ENCODE measurements around the gene IQGAP2. TPM values are rescaled to one million over a fixed set of nuclear protein-coding genes. Genes with fewer than 3 reads are reported as not detected.
"Not testable (repeated sequence)": the region's sequence is repeated elsewhere in the genome, so short reads cannot be mapped to it uniquely, and the experiment has no call there.

IQGAP2 gene
- total RNA-seq, 1 experiment from 2014 or later = 0.17 TPM

DNA sequence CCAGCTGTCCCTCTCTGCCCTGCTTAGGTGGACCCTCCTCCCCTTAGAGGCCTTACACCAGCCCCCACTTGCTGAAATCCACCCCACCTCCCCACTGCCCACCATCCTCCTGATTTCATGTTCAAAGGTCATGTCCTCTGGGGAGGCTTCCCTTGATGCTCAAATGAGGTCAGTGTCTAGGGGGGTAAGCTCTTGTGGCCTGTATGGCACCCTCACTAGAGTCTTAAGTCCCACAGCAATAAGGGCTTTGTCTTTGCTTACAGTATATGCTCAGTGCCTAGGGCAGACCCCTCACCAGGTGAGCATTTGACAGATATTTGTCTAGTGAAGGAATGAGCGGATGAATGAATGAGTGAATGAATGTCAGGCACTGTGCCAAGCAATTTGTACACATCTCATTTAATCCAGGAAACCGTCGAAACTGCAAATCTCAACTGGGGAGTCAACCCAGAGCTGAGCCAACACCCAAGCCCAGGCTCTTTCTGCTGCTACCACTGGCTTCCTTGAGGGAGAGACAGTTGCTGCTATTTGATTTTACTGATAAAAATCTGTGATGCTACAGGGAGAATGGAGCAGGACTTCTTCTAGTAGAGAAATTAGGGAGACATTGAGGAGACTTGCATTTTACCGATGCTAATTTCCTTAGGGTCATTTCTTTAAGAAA, 101.9 kb downstream of the IQGAP2 start:
- DNase-seq (ENCODE audit: low read depth) = no peak

DNA sequence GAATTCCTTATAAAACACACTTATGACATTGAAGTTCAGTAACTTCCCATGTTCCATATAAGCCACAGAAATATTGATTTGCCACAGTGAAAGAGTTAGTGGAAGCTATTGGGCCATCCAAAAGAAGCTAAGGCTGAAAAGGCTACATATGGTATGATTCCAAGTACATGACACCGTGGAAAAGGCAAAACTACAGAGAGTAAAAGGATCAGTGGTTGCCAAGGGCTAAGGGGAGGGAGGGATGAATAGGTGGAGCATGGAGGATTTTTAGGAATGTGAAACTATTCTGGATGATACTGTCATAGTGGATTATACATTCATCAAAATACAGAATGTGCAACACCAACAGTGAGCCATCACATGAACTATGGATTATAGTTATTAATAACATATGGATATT, 110.4 kb downstream of the IQGAP2 start:
- no peak for DNase-seq (ENCODE audit: low read depth)

DNA sequence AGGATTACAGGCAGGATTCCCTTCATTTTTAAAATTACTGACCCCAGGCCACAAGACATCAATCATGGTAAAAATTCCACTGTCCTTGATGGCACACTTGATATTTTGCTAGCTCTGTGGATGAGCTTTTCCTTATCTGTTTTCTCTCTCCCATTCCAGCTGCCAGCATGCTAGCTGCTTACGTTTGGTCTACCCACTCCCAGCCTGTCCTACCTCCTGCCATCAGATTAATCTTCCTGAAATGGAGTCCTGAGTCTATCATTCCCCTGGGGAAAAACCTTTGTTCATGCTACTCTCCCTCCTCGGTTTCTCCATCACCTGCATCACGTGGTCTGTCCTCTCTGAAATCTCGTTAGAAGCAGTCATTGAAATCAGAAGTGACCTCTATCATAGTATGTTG, 111.2 kb downstream of the IQGAP2 start:
- DNase-seq (ENCODE audit: low read depth) = no peak

DNA sequence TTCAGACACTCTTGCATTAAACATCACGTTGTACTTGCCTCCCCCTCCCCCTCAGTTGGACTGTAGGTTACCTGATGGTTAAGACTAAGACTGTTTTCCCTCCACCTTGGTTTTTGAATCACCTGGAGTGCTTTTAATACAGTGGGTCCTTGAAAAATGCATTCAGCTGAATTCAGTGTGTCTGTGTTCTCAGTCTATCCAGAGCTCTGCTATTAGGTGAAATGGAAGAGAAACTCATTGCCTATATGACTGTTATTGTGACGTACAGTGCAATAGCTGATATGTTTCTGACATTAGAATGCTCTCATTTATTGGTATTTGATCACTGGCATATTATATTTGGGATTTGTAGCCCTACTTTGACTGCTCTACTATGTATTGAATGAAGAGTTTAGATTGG, 111.6 kb downstream of the IQGAP2 start:
- no peak for DNase-seq (ENCODE audit: low read depth)

DNA sequence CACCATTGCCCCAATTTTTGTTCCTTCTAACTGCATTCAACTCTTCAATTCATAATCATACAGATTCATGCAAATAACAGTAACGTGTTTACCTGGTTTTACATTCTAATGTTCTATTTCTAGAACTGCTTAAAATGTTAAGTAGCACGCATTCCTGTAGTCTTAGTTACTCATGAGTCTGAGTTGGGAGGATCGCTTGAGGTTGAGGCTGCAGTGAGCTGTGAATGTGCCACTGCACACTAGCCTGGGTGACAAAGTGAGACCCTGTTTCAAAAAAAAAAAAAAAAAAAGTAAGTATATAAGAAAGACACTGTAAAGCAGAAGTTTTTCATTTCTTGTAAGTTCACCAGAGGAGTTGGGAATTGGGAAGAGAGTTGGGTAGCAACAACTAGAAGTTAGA, 114.2 kb downstream of the IQGAP2 start:
- no peak for DNase-seq (ENCODE audit: low read depth)

DNA sequence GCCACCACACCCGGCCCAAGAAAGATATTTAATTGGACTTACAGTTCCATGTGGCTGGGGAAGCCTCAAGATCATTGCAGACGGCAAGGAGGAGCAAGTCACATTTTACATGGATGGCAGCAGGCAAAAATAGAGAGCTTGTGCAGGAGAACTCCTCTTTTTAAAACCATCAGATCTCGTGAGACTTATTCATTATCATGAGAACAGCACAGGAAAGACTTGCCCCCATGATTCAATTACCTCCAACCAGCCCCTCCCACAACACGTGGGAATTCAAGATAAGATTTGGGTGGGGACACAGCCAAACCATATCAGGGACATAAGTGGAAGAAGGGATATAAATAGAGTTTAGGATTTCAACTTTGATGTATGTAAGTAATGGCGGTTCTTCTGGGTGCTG, 115.2 kb downstream of the IQGAP2 start:
- not testable (repeated sequence) for DNase-seq (ENCODE audit: low read depth)

DNA sequence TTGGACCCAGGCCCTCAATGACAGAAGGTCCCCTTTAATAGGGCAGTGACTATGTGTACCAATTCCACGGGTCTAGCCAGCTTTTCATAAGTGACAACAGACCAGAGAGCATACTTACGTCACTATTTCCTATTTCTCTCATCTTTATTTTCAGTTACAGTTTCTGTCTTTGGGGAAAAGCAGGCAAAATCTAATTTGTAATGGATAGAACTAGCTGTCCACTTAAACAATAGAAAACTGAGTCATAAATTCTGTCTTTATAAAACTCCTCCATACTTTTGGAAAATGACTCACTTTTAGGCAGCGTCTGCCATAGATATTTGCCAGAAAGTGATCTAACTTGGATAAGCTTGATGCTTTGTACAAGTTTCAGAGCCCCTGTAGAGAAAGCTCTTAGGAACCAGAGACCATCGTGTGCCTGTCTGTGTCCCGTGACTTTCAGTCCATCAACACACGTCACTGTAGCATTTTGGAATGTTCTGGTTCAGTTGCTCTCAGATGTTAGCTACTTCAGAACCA, 118.2 kb downstream of the IQGAP2 start:
- peak; percentile 13 for DNase-seq (ENCODE audit: low read depth)

DNA sequence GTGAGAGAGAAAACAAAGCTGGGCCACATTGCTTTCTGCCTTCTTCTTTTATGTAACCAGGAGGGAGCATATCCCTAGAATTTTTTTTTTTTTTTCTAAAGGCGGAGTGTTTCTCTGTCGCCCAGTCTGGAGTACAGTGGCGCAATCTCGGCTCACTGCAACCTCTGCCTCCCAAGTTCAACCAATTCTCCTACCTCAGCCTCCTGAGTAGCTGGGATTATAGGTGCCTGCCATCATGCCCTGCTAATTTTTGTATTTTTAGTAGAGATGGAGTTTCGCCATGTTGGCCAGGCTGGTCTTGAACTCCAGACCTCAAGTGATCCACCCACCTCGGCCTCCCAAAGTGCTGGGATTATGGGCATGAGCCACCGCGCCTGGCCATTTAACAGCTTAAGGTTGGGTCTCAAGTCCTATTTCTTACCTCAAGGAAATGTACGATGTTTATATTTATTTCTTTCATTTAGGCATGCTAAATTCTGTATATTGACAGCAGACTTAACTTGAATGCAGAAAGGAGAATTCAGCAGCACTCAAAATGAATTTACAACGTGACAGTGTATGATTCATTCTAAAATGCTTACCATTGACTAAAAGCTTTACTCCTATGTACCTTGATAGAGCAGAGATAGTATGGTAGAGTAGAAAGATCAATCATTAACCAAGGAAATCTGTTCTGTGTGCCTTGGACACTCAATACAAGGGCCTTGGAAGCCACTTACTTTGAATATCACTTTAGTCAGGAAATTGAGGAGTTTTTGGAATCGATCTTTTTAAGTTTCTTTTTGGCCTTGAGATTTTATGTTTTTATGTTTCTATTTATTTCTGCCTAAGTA, 119.2 kb downstream of the IQGAP2 start:
- DNase-seq (ENCODE audit: low read depth) = no peak

DNA sequence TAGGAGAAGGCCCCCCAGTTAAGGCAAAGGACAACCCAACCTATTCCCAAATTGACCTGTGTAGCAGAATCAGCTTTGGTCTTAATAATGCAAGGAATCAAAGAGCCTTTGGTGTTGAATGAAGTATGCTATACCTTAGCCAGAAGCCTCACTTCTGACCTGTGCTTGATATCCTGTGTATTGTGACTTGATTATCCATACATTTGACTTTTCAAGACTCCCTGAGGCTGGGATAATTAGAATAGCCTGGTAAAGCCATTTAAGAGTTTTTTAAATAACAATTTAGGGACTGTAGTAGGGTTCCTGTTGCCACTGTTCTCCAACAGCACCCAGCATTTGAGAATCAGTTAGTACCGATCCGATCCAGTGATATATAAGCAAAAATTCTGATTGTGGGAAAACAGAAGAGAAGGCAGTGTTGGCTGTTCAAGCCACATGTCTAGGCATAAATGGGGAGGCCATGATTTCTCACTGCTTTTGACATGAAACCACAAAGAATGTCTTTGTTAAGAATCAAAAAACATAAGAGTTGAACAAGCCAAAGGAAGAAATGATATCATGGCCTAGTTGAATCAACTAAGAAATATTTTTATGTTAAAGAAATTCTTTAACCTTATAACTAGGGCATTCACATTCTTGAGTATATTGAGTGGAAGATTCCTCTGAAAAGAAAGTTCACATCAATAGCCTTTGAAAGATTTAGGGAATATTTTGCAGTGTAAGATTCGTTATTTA, 121.2 kb downstream of the IQGAP2 start:
- no peak for DNase-seq (ENCODE audit: low read depth)

DNA sequence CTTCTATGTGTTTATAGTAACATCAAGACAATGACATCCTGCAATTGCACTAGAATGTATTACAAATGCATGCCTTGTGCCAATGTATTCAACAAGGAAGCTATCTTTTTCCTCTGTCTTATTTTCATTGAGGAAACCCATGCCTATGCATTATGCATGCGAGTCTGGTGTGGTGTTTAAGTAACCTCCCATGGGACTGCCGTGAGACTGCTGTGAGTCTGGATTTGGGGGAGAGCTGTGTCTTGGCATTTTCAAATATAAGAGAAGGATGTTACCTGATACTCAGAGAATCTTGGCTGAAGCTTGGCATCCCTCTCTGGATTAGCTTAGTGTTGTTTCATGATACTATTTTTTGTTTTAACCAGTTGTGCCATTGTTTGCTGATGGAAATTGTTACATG, 121.8 kb downstream of the IQGAP2 start:
- DNase-seq (ENCODE audit: low read depth) = no peak

DNA sequence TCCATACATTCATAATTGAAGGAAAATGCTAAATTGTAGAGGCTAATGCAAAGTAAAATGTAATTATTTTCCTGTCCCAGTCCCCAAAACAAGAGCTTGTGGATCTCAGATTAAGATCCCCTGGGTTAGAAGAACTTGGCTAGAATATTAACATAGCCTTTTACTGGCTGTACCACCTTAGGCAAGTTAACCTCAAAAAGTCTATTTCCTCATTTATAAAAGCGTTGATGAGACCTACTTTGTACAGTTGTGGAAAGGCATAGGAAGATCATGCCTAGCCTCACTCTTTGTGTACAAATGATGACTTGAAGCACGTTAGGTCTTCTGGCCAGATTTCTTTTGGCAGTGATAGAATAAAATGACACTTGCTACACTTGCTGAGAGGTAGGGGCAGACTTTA, 122.9 kb downstream of the IQGAP2 start:
- DNase-seq (ENCODE audit: low read depth) = no peak

DNA sequence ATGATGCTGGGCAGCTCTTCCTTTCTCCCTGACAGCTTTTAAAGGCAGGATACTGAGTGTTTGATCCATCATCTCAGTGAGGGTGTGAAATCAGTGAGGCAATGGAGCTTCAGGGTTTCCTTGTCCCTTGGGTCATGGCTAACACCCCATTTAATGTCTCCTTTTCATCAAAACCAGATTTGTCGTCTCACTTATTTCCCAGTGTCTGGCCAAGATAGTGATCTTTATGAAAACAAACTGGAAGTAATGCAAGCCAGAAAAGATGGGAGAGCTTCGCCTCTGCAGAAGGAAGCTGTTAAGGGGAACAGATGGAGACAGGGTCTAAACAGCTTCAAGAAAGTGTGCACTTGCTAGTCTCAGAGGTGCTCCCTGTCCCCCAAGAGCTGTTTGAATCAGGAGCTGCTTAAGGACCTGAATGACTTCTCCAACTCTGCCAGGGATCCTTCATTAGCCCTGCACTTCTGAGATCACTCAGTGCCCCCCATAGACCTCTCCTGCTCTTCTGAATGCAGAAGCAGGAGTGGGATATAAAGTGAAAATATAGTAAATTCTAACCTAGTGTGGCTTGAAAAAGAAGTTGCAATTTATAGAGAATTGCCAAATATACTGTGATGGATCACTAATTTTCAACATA, 124.0 kb downstream of the IQGAP2 start:
- DNase-seq (ENCODE audit: low read depth) = no peak

DNA sequence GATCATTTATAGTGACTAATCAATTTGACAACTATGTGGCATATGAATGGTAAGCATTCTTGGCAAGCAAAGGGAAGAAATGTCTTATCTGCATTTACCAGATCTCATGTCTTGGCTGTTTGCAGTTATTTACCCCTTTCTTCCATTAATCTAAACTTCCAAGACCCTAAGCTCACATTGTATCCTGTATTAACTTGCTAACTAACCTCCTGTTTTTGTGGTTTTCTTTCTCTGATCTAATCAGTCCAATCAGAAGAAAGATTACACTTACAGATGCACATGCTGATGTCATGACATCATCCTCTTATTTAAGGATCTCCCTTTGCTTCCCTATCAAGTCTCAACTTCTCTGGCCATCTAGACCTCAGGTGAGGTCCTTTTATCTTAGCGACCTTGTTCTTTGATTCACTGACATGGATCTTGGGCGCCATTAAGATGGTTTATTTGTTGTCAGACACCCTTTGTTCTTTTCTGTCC, 124.6 kb downstream of the IQGAP2 start:
- DNase-seq (ENCODE audit: low read depth) = no peak

DNA sequence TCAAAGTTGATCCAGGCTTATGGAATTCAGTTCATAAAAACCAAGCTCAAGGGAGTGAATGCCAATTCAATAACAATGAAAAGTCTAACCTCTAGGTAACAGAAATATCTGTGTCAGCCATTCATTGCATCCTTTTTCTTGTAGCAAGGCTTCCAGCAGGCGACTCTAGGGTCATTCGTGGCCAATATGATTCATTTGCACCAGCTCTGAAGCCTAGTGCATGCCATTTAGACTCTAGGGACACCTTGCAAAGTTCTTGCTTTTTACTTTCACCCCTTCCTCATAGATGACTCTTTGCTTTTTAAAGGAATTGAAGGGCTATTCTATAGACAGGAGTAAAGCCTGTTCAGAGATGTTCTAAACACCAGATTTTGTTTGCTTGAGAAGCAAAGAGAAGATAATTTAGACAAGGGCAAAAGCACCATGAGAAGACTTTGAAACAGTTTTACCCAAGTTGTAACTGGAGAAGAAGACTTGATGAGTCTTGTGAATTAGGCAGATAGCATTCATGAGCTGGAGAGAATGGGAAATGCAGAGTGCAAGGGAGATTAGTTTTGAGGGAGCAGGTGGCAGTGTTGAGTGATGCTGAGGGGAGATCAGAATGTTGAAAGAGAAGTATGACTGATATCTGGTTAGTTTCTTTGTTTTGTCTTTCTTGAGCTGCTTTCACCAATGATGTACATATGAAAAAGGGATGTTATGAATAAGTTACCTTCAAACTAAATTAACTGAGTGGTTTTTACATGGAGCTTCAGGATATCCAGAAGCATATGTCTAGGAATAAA, 125.7 kb downstream of the IQGAP2 start:
- DNase-seq (ENCODE audit: low read depth) = no peak

DNA sequence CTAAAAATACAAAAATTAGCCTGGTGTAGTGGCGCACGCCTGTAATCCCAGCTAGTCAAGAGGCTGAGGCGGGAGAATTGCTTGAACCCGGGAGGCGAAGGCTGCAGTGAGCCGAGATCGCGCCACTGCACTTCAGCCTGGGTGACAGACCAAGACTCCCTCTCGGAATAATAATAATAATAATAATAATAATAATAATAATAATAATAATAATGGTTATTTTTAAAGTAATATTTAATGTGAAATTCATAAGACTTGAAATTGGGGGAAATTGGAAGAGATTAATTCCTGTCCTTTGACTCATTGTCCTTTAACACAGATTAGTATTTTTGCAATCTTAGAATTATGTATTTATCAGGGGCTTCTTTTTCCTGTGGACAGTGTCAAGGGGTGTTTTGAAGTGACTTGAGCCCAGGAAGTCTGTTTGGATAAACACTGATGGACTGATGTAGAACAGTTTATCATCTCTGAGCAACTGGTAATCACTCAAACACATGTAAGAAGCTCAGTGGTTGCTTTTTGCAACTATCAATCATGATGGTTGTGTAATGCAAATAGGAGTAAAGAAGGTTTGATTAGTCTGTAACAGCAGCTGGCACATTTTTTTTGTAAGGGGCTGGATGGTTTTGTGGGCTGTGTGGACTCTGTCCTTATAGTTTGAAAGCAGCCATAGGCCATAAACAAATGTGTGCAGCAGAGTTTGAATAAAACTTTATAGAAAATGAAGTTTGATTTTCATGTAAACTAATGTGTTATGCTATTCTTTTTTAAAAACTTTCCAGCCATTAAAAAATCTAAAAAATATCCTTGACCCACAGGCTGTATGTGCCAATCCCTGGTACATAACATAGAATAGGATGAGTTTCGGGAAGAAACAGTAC, 126.6 kb downstream of the IQGAP2 start:
- no peak for DNase-seq (ENCODE audit: low read depth)

DNA sequence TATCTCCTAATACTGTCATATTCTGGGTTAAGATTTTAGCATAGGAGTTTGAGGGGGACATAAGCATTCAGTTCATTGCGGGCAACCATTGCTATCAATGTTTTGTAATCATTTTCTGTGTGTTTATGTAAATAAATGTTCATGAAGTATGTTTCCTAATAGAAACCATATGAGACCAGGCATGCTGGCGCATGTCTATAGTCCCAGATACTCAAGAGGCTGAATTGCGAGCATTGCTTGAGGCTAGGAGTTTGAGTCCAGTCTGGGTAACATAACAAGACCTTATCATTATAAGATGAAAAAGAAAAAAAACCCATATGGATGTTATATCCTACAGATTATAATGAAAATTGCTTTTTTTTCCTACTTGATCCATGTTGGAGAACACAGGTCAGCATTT, 129.0 kb downstream of the IQGAP2 start:
- no peak for DNase-seq (ENCODE audit: low read depth)

DNA sequence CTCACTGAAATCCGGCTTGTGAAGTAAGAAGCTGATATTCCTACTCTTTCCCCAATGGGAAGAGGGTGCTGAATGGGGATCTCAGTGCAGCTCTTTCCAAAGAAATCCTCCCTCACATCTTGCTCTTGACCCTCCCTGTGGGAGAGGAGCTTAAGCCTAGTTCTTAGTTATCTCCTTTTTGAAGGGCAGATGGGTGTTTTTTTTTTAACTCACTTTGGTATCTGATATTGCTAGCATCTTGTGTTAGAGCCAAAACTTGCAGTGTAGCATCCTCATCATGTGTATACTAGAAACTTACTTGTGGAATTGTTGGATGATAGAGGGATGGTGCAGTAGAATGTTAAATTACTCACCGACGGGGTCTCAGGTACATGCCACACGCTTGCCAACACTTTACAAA, 129.9 kb downstream of the IQGAP2 start:
- no peak for DNase-seq (ENCODE audit: low read depth)

DNA sequence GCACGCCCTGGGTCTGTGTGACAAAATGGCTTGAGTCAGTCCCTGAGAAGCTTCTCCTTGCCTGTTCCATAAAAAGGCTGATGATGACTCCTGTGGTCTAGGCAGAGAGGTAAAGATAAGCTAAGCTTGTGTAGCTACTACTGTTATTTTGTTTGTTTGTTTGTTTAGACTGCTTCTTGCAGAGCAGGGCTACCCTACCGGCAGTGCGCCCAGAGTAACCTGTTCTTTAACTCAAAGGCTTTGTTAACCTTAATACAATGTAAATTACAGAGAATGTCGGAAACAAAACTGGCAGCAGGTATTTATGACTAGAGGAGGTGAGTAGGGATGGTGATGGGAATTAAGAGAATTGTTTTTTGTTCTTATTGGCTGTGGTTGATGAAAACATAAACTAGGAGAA, 132.5 kb downstream of the IQGAP2 start:
- DNase-seq (ENCODE audit: low read depth) = no peak

DNA sequence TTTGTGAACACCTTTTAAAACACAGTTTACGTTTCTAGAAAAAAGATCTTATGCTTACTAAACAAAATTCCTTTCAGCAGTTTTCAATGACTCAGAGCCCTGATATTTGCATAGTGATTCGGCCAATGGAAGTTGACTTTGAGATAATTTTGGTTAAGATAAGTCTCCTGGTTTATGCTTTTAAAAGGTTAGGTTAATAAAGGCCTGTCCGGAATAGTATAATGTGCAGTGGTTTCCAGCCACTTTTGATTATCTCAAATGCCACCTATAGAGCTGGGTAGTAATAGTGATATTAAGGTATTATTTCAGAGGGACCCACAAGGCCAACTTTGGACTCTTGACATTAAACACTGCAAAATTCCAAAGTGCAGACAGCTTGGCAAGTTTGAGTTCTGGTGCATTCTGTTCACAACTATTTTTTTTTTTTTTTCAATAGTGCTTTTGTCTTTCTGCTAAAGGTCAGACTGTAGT, 134.0 kb downstream of the IQGAP2 start:
- DNase-seq (ENCODE audit: low read depth) = no peak

DNA sequence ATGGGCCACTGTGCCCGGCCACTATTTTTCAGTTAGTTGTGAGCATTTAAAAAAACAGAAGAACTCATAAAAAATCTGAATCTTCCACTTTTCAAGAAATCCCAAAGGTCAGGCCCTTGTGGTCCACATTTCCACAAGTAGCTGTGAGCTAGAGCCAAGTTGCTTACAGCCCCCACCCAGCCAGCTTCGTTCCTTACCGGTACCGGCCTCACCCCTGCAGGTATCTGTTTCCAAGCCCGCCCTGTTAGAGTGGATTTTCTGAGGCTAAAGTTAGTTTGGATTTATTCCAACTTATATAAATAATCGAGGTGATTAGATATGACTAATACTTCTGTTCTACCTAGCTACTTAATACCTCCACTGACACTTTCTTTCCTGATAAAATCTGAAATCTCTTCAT, 139.2 kb downstream of the IQGAP2 start:
- no peak for DNase-seq (ENCODE audit: low read depth)
